SH-SY5Y (cell line): ENCODE measurements around the gene GIPC3.

ENCODE experiments used
- GATA2 ChIP-seq: IDR thresholded peaks from 2 replicates; pipeline ENCODE4 v1.6.1; 2011; ENCODE audit warnings: mild to moderate bottlenecking, low read depth, low read length
- GATA3 ChIP-seq: IDR thresholded peaks from 2 replicates; pipeline ENCODE4 v1.6.1; 2011; ENCODE audit warnings: low read depth, mild to moderate bottlenecking, low read length, moderate library complexity

- TF ChIP-seq GATA3 (no peak), GATA2 (no peak)
Measured at GRCh38 chr19:3556423-3556977, 28.8 kb upstream of the GIPC3 start.
